Keratinocyte (primary cell): Measurements from ENCODE around the gene APOC1. TPM values are rescaled to one million over a fixed set of nuclear protein-coding genes. Genes with fewer than 3 reads are reported as not detected.

Source experiments
- DNase-seq: peaks from one replicate; pipeline ENCODE4 v3.0.0-alpha.2; 2011; ENCODE audit warnings: low read depth, missing footprints, low spot score
- FAIRE-seq: peaks from 2 replicates; lab custom pipeline; 2011; peaks lifted over from hg19 to GRCh38; lab: Jason Lieb, UNC
- H2AFZ ChIP-seq: 2 replicates; pipeline ENCODE4 v1.6.0; 2012; ENCODE audit warnings: low read length, control low read depth, inconsistent platforms; ENCODE audit not compliant: control insufficient read depth
- H3K27ac ChIP-seq: 2 replicates; pipeline ENCODE4 v1.5.1; 2011; ENCODE audit warnings: low read length; ENCODE audit not compliant: control insufficient read depth, insufficient read depth
- H3K27me3 ChIP-seq: 3 replicates; pipeline ENCODE4 v1.6.0; 2011; ENCODE audit warnings: low read length; ENCODE audit not compliant: control insufficient read depth, insufficient read depth; ENCODE audit errors: extremely low read depth
- H3K36me3 ChIP-seq, 2 experiments: 2 replicates in 1 of 2; 3 replicates in 1 of 2; pipeline ENCODE4 v1.5.1; 2011; ENCODE audit warnings: low read length in 2 of 2, mild to moderate bottlenecking in 1 of 2; ENCODE audit not compliant: control insufficient read depth in 2 of 2, insufficient read depth in 2 of 2; ENCODE audit errors: extremely low read depth in 1 of 2
- H3K4me1 ChIP-seq: 3 replicates; pipeline ENCODE4 v1.5.1; 2011; ENCODE audit warnings: low read length; ENCODE audit not compliant: control insufficient read depth, insufficient read depth; ENCODE audit errors: extremely low read depth
- H3K4me2 ChIP-seq: 3 replicates; pipeline ENCODE4 v1.6.0; 2011; ENCODE audit warnings: low read depth, low read length; ENCODE audit not compliant: control insufficient read depth, insufficient read depth; ENCODE audit errors: extremely low read depth
- H3K4me3 ChIP-seq, 3 experiments: fragments of 200-600 bp in 1 of 3; sonication (generic) in 1 of 3; 2 replicates in 2 of 3; 3 replicates in 1 of 3; pipeline ENCODE4 v1.5.1; 2011 to 2016; ENCODE audit warnings: low read length in 3 of 3, mild to moderate bottlenecking in 3 of 3, control low read depth in 2 of 3, inconsistent platforms in 1 of 3, low read depth in 1 of 3, mixed read lengths in 1 of 3, mixed run types in 1 of 3, moderate library complexity in 1 of 3; ENCODE audit not compliant: control insufficient read depth in 2 of 3, insufficient read depth in 2 of 3; ENCODE audit errors: extremely low read depth in 1 of 3
- H3K79me2 ChIP-seq: 2 replicates; pipeline ENCODE4 v1.6.0; 2012; ENCODE audit warnings: low read length; ENCODE audit not compliant: control insufficient read depth, insufficient read depth
- H3K9ac ChIP-seq: 3 replicates; pipeline ENCODE4 v1.6.0; 2011; ENCODE audit warnings: low read length; ENCODE audit not compliant: control insufficient read depth, insufficient read depth; ENCODE audit errors: extremely low read depth
- H3K9me1 ChIP-seq: 3 replicates; pipeline ENCODE4 v1.6.0; 2011; ENCODE audit warnings: low read length; ENCODE audit not compliant: control insufficient read depth, insufficient read depth; ENCODE audit errors: extremely low read depth
- H3K9me3 ChIP-seq: 2 replicates; pipeline ENCODE4 v1.5.1; 2012; ENCODE audit warnings: low read depth, low read length; ENCODE audit not compliant: control insufficient read depth
- H4K20me1 ChIP-seq: 3 replicates; pipeline ENCODE4 v1.6.0; 2011; ENCODE audit warnings: low read length; ENCODE audit not compliant: control insufficient read depth, insufficient read depth; ENCODE audit errors: extremely low read depth
- CTCF ChIP-seq, 3 experiments: IDR thresholded peaks in 1 of 3; conservative IDR thresholded peaks in 1 of 3; optimal IDR thresholded peaks in 1 of 3; 2 replicates in 2 of 3; 3 replicates in 1 of 3; pipeline versions ENCODE3 to v1.5.1; 2011; ENCODE audit warnings: low read length in 3 of 3, mild to moderate bottlenecking in 3 of 3, moderate library complexity in 2 of 3, control low read depth in 1 of 3, inconsistent platforms in 1 of 3; ENCODE audit not compliant: insufficient read depth in 2 of 3; ENCODE audit errors: extremely low read depth in 1 of 3
- EZH2 ChIP-seq: IDR thresholded peaks from one replicate; pipeline ENCODE4 v1.6.1; 2012; ENCODE audit warnings: inconsistent platforms, mild to moderate bottlenecking, low read length, moderate library complexity
- dilution Hi-C: fragments of 300-500 bp; cut with MboI; formaldehyde crosslinking; loops from one replicate; pipeline ENCODE4 v1.7.0; 2020; ENCODE audit warnings: low sequenced_read_pairs; ENCODE audit not compliant: extremely low pct_ligation_motif_present
- polyA plus RNA-seq, 5 experiments: library from polyadenylated mRNA; depleted of rRNA in 3 of 5; stranded (reverse) in 3 of 5; stranded (forward) in 1 of 5; unstranded in 1 of 5; fragments of >200 nt; gene quantifications; 1 replicate in 1 of 5; 2 replicates in 3 of 5; 3 replicates in 1 of 5; pipeline versions ENCODE4 v1.2.1 to v1.2.3, GENCODE V29; 2011 to 2012; ENCODE audit warnings: missing spikeins in 2 of 5, low read depth in 1 of 5, low replicate concordance in 1 of 5

The APOC1 gene
- polyA plus RNA-seq, 1 donor (not counting 4 experiments of a cell fraction or from before 2014, with no cell fraction given), result 0.79 TPM

GRCh38 chr19:44883922-44884321 lies 30.5 kb upstream of the APOC1 start:
- FAIRE-seq, result no peak

GRCh38 chr19:44884566-44884965 lies 29.8 kb upstream of the APOC1 start:
- Histone ChIP-seq H3K9me3 (no peaks in the 10 kb centered on the region), H3K36me3 (peaks cover 11 to 14% of the 10 kb centered on the region in 2 experiments), H3K9ac (no peak overlapping the region), H3K4me1 (peaks cover under 1% of the 10 kb centered on the region), H4K20me1 (no peaks in the 10 kb centered on the region), H3K4me2 (no peak overlapping the region), H3K27me3 (no peaks in the 10 kb centered on the region), H3K4me3 (no peak overlapping the region), H3K9me1 (no peaks in the 10 kb centered on the region), H2AFZ (no peak overlapping the region), H3K27ac (no peak overlapping the region), H3K79me2 (no peaks in the 10 kb centered on the region)
- dilution Hi-C loops, result no loop called here
- FAIRE-seq (no peak), DNase-seq (no peak)
- TF ChIP-seq CTCF (optimal IDR thresholded peaks at IDR 0.05 in 1 of 3, IDR thresholded peaks at IDR 0.05 in 1 of 3, conservative IDR thresholded peaks at IDR 0.05 in 1 of 3; ENCODE audit: extremely low read depth in 1 of 3, insufficient read depth in 2 of 3, low read length in 3 of 3), result no peak
- no peak for TF ChIP-seq EZH2

More at GRCh38 chr19:44883922-44884321, 30.5 kb upstream of the APOC1 start:
- no peaks in the 10 kb centered on the region for H4K20me1 ChIP-seq
- H3K9me1 ChIP-seq, result no peaks in the 10 kb centered on the region
- H3K4me1 ChIP-seq, result no peaks in the 10 kb centered on the region
- no peaks in the 10 kb centered on the region for H3K79me2 ChIP-seq
- DNase-seq, result no peak
- no peaks in the 10 kb centered on the region for H3K27me3 ChIP-seq
- no peak overlapping the region for H3K4me2 ChIP-seq
- peaks cover 12 to 14% of the 10 kb centered on the region in 2 experiments for H3K36me3 ChIP-seq
- H3K9me3 ChIP-seq, result no peaks in the 10 kb centered on the region
- dilution Hi-C loops, result no loop called here
- H2AFZ ChIP-seq, result no peak overlapping the region
- TF ChIP-seq EZH2, result no peak
- TF ChIP-seq CTCF (optimal IDR thresholded peaks at IDR 0.05 in 1 of 3, IDR thresholded peaks at IDR 0.05 in 1 of 3, conservative IDR thresholded peaks at IDR 0.05 in 1 of 3; ENCODE audit: extremely low read depth in 1 of 3, insufficient read depth in 2 of 3, low read length in 3 of 3), result no peak
- no peak overlapping the region for H3K9ac ChIP-seq
- no peak overlapping the region for H3K4me3 ChIP-seq
- H3K27ac ChIP-seq, result no peak overlapping the region
